Kidney (tissue), 14 donors: ENCODE results near the gene GRIA1. TPM values are rescaled to one million over a fixed set of nuclear protein-coding genes. Genes with fewer than 3 reads are reported as not detected.

Experiments used
- DNase-seq, 5 donors: peaks; one replicate each; pipeline ENCODE4 v3.0.0-alpha.2; 2013 to 2020
- FAIRE-seq: peaks from 2 replicates; lab custom pipeline; 2012; peaks lifted over from hg19 to GRCh38; lab: Jason Lieb, UNC
- H3K27ac ChIP-seq, 2 donors: one replicate each; pipeline ENCODE4 v1.7.0; 2013; ENCODE audit warnings: low read depth in 2 of 2, low read length in 2 of 2, inconsistent platforms in 1 of 2
- H3K27me3 ChIP-seq: one replicate; pipeline ENCODE4 v1.7.1; 2013; ENCODE audit warnings: low read length, inconsistent platforms; ENCODE audit not compliant: control insufficient read depth, insufficient read depth
- H3K36me3 ChIP-seq, 3 donors: one replicate each; pipeline versions ENCODE4 v1.7.0 to v1.7.1; 2013; ENCODE audit warnings: low read length in 3 of 3, control low read depth in 1 of 3, inconsistent platforms in 1 of 3; ENCODE audit not compliant: insufficient read depth in 3 of 3, control insufficient read depth in 2 of 3
- H3K4me1 ChIP-seq, 3 donors: one replicate each; pipeline versions ENCODE4 v1.7.0 to v1.7.1; 2013; ENCODE audit warnings: low read length in 3 of 3, inconsistent platforms in 1 of 3, low read depth in 1 of 3; ENCODE audit not compliant: control insufficient read depth in 2 of 3, insufficient read depth in 2 of 3
- H3K4me3 ChIP-seq, 3 donors: one replicate each; pipeline versions ENCODE4 v1.7.0 to v1.8.1; 2013; ENCODE audit warnings: low read length in 3 of 3, control low read depth in 1 of 3, inconsistent platforms in 1 of 3
- H3K9ac ChIP-seq, 3 donors: one replicate each; pipeline versions ENCODE4 v1.7.0 to v1.7.1; 2013; ENCODE audit warnings: low read length in 3 of 3, control low read depth in 1 of 3, inconsistent platforms in 1 of 3
- H3K9me3 ChIP-seq, 3 donors: one replicate each; pipeline versions ENCODE4 v1.7.0 to v1.7.1; 2013; ENCODE audit warnings: low read length in 3 of 3, control low read depth in 1 of 3, inconsistent platforms in 1 of 3; ENCODE audit not compliant: control insufficient read depth in 2 of 3, insufficient read depth in 1 of 3
- intact Hi-C: fragments of 100-400 bp; cut with DNase I; formaldehyde crosslinking; loops from one replicate; pipeline ENCODE4 v1.11.1; 2022
- polyA plus RNA-seq: library from polyadenylated mRNA; stranded (reverse); fragments of 350-450 nt; fragmentation: Illumina TruSeq; extraction: RNeasy Lipid Tissue Mini Kit (QIAGEN cat#74804); gene quantifications from one replicate; pipeline ENCODE4 v1.2.3, GENCODE V29; 2014; ENCODE audit warnings: low read depth, low replicate concordance; ENCODE audit not compliant: insufficient read depth
- total RNA-seq: library from RNA; stranded (reverse); fragmentation: NEBNext Ultra II Directional; extraction: Animal tissue kit (Norgen Biotek cat#: 25700); gene quantifications from one replicate; pipeline ENCODE4 v1.2.1, GENCODE V29; 2021
- TF ChIP-seq, protein P1 (sequence below): IDR thresholded peaks from 3 replicates; pipeline ENCODE4 v1.5.1; 2012; ENCODE audit warnings: mild to moderate bottlenecking, moderate library complexity, borderline replicate concordance; ENCODE audit not compliant: insufficient read depth; ENCODE audit errors: extremely low read depth
- donor health status: control.
- donor health status: control.
- donor health status: control.
- donor health status: control.
- donor health status: control.
- donor health status: DM: yes; HTN: yes; CAD: no.
- donor health status: Normal renal cell carcinoma (clear cell type).

GRIA1 gene
- total and polyA plus RNA-seq, 2 donors from 2014 or later = 0.50 TPM; not detected in 1

DNA sequence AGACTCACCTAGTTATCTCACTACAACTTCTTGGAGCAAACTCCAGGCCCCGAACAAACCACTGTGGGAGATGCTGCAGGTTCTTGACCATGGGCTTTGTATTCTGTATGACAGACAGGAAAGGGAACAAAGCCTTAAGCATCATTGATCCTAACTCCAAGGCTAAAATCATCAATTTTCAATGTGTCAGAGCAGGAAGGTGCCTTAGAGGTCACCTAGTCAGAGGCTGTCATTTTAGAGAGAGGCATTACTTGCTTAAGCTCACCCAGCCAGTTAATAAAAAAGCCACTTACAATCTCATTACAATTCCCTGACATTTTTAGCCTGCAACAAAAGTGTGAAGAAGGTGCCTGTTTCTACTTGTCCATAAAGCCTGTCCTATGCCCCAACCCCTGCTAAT lies 275.5 kb downstream of the GRIA1 start:
- no peak for FAIRE-seq
- no peak overlapping the region for H3K4me3 ChIP-seq

GRCh38 chr5:153767221-153768188 lies 277.0 kb downstream of the GRIA1 start:
- Histone ChIP-seq H3K4me3 (no peak overlapping the region), H3K27ac (no peak overlapping the region), H3K27me3 (no peaks in the 10 kb centered on the region), H3K9ac (no peak overlapping the region), H3K9me3 (no peaks in the 10 kb centered on the region), H3K4me1 (no peaks in the 10 kb centered on the region), H3K36me3 (no peaks in the 10 kb centered on the region)
- DNase-seq = no peak
- FAIRE-seq = no peak
- intact Hi-C loops = no loop called here
- TF ChIP-seq, protein P1, sequence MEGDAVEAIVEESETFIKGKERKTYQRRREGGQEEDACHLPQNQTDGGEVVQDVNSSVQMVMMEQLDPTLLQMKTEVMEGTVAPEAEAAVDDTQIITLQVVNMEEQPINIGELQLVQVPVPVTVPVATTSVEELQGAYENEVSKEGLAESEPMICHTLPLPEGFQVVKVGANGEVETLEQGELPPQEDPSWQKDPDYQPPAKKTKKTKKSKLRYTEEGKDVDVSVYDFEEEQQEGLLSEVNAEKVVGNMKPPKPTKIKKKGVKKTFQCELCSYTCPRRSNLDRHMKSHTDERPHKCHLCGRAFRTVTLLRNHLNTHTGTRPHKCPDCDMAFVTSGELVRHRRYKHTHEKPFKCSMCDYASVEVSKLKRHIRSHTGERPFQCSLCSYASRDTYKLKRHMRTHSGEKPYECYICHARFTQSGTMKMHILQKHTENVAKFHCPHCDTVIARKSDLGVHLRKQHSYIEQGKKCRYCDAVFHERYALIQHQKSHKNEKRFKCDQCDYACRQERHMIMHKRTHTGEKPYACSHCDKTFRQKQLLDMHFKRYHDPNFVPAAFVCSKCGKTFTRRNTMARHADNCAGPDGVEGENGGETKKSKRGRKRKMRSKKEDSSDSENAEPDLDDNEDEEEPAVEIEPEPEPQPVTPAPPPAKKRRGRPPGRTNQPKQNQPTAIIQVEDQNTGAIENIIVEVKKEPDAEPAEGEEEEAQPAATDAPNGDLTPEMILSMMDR = no peak

More for the DNA sequence above, 275.5 kb downstream of the GRIA1 start:
- Histone ChIP-seq H3K4me1 (no peaks in the 10 kb centered on the region), H3K9ac (no peak overlapping the region), H3K27me3 (no peaks in the 10 kb centered on the region), H3K36me3 (no peaks in the 10 kb centered on the region), H3K27ac (no peak overlapping the region), H3K9me3 (no peaks in the 10 kb centered on the region)
- TF ChIP-seq, protein P1 = no peak
- intact Hi-C loops = no loop called here
- DNase-seq = no peak

DNA sequence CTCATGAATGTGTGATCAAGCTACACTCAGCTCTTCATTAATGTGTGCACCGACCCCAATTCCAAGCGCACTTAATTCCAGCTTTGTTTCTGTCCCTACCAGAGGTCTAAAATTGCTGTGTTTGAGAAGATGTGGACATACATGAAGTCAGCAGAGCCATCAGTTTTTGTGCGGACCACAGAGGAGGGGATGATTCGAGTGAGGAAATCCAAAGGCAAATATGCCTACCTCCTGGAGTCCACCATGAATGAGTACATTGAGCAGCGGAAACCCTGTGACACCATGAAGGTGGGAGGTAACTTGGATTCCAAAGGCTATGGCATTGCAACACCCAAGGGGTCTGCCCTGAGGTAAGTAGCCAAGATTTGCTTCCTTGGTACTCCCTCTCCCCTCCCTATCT lies 279.6 kb downstream of the GRIA1 start:
- FAIRE-seq = no peak

More for the DNA sequence above, 279.6 kb downstream of the GRIA1 start:
- intact Hi-C loops = no loop called here
- no peak overlapping the region for H3K4me3 ChIP-seq
- DNase-seq = no peak
- TF ChIP-seq, protein P1 = no peak
- no peaks in the 10 kb centered on the region for H3K27me3 ChIP-seq
- H3K9me3 ChIP-seq = no peaks in the 10 kb centered on the region
- H3K36me3 ChIP-seq = no peaks in the 10 kb centered on the region
- H3K9ac ChIP-seq = no peak overlapping the region
- H3K27ac ChIP-seq = no peak overlapping the region
- no peaks in the 10 kb centered on the region for H3K4me1 ChIP-seq
